Measurements from ENCODE around the gene NRP1.
"Not testable (repeated sequence)": the region's sequence is repeated elsewhere in the genome, so short reads cannot be mapped to it uniquely, and the experiment has no call there.

NRP1 gene

DNA sequence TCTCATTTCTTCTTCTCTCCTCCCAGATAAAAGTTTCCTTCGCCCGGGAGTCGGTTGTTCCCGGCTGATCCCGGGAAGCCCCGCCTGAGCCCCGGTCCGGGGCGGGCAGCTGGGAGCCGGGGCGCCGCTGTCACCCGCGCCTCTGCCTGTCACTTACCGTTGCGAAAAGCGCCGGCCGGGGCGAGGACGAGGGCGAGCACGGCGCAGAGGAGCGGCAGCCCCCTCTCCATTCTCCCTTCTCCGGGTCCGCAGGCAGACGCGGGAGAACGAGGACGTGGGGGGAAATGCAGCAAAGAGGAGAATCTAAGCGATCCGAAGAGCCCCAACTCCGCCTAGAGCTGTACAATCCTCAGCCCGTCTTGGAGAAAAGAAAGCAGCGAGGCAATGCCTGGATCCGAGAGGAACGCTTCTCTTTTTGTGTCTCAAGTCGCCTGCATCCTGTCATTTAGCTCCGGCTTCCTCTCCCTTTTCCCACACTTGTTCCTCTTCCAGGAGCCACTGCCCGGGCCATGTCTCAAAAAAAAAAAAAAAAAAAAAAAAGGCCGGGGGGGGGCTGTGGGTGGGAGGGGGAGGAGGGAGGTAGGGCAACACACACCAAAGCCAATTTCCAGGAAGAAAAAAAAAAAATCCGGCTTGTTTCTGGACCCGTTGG is at the start of gene NRP1:
TSS of gene NRP1 (minus strand) at position 515 of the 652 bp plus-strand sequence. CDS start at position 230, 285 bp downstream.
- no peak for DNase-seq (ENCODE audit: low read depth, low spot score)

DNA sequence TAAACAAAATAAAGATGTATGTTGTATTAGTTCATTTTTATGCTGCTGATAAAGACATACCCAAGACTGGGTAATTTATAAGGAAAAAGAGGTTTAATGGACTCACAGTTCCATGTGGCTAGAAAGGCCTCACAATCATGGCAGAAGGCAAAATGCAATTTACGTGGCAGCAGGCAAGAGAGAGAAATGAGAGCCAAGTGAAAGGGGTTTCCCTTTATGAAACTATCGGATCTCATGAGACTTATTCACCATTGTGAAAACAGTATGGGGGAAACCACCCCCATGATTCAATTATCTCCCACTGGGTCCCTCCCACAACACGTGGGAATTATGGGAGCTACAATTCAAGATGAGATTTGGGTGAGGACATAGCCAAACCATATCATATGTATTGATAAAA is 49.7 kb upstream of the NRP1 start:
- DNase-seq (ENCODE audit: low read depth, low spot score), result not testable (repeated sequence)

DNA sequence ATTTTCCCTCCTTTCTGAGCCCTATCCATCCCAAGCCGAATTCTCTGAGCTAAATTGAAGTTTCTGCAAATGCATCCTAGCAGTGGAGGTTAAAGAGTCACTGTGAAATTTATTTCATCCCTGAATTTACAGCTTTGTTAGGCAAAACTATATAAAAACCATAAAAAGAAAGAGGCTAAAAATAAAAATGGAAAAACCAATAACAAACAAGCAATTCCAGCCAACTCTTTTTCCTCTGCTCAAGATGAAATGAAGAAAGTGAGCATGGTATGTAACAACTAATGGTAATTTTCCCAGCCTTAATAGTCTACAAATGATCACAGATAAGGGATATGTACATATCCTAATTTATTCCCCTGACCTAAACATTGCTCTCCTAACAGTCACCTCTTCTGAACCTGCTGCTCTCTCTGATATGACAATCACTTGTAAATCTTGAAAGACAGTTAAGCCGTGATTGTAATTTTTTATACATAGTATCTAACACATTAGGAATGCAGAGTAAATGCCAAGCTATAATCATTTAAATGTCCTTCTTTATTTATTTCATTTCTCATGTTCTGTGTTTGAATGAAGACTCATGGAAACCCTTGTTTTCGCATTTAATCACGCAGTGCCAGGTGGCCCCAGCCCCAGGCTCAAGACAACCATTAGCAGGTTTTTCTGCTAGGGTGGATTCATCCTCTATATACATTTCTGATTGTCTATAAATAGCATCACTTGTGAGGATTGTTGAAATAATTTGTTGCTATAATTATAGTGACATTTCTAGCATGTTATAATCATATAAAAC is 48.6 kb upstream of the NRP1 start:
- no peak for DNase-seq (ENCODE audit: low read depth, low spot score)

DNA sequence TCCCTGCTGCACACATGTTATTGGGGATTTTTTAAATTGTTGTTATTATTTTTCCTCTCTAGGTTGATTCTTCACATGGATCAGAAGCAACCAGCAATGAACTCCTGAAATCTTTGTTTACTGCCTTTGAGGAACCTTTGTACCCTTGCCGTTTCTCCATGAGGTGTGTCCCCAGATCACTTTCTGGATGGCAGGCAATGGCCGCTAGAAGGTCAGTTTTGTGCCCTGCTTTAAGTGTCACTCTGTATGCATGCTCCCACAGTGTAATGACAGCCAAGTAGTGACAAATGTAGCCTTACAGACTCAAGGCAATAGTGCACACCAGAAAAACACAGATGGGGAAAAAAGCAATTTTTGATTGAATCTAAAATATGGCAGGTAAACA is 47.7 kb upstream of the NRP1 start:
- DNase-seq (ENCODE audit: low read depth, low spot score), result no peak

DNA sequence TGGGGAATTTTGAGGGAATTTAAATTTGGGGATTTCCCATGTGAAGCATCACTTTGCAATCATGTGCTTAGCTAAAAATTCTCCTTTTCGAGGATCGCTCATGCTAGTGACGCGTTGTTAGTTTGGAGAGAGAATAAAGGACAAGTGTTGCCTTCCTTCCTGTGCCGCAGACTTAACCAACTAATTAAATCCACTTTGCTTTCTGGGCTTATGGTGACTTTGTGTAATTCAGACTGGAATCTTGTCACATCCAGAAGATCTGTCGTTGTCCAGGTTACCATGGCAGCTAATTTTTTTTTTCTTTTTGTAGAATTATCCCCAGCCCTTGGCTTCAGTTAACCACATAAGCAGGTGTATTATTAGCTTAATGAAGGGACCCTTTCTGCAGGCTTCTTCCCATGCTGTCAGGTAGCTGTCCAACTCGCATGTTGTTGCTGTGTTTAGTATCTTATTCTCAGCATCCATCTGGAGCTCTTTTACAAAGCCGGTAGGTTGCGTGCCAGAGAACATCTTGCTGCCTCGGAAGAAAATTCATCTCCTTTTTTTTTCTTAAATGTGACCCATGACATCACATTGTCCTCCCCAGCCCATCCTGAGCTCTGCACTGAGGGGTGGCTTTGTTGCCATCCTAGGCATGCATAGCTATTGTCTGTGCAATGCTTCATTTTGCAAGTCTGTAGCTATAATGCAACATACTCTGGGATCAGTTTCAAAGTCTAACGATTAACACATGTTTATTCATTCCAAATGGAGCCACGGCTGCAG is 47.2 kb upstream of the NRP1 start:
- DNase-seq (ENCODE audit: low read depth, low spot score), result no peak

DNA sequence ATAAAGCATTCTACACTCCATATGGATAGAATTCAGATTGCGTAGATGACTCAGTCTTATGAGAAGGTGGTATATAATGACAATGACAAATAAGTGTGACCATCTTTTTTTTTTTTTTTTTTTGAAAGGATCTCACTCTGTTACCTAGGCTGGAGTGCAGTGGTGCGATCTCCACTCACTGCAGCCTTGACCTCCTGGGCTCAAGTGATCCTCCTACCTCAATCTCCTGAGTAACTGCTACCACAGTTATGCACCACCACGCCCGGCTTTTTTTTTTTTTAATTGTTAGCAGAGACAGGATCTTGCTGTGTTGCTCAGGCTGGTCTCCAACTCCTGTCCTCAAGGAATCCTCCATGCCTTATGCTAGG is 43.2 kb upstream of the NRP1 start:
- no peak for DNase-seq (ENCODE audit: low read depth, low spot score)

DNA sequence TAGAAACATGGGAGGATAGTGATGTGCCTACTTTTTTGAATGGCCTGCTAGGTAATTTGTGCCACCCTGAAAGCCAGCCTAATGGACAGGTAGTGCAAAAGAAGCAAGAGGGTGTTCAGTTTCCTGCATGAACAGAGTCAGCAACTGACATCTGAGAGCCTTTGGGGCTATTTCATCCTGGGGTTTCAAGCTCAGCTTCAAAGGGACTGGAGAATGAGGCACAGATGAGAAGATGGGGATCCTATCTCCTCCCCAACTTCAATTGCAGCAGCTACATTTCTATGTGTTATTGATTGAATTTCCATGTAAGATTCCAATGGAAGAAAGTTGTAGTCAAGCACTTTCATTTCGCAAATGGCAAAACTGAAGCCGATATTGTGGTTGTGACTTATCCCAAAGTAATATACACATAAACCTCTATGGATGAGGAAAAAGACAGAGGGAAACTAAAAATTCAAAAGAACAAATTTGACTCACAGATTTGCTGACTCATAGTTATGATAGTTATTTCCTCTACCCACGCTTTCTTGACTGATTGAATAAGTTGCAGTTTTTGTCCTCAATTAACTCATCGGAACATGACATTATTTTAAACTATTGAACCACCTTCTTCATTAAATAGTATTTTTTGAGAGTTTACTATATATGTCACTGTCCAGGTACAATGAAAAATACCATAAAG is 42.6 kb upstream of the NRP1 start:
- no peak for DNase-seq (ENCODE audit: low read depth, low spot score)

DNA sequence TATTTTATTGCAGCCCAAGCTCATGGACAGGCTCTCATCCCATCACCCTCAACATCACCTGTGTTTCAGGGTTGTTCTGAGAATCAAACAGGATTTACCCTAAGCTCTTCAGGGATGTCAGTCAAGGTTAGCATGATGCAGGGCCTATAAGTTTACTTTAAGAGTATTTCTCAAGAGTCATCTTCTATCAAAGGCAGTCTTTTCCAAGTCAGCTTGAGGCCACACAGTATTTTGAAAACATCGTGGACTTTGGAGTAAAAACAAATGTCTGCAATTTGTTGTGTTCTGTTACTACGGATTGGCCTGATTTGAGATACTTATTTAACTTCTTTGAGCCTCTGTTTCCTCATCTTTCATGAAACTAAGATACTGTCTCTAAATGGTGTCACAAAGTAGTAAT is 42.0 kb upstream of the NRP1 start:
- DNase-seq (ENCODE audit: low read depth, low spot score), result no peak

DNA sequence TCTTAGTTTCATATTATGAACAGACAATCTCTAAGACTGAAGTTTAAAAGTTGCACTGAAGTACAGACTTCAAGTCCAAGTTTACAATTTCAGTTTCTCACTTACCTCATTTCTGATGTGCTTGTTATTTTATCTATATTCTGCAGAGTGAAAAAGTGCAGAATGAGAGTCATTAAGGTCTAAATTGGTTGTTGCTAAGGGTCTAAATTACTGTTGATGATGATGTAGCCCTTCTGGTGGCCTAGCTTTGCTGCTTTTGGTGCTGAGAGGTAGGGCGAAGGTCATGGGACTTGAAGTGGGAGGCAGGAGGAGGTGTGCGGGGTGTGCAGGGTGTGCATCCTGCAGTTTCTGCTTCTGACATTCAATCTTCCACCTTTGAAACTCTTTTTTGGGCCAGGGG is 38.8 kb upstream of the NRP1 start:
- DNase-seq (ENCODE audit: low read depth, low spot score), result no peak

DNA sequence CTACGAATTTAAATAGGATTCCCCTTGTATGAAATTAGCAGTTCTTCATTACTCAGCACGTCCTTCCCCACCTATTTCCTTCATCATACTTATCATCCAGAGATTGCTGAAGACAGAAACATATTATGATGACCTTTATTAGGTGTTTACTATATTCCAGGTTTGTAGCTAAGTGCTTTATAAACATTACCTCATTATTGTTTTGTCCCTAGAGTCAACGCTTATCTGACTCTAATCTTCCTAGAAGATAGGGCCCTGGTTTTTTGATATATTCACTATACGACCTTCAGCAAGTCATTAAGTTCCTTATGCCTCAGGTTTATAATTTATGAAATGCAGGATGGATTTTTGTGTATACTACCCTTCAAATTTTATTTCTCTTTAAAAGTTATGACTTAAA is 36.8 kb upstream of the NRP1 start:
- DNase-seq (ENCODE audit: low read depth, low spot score), result no peak

DNA sequence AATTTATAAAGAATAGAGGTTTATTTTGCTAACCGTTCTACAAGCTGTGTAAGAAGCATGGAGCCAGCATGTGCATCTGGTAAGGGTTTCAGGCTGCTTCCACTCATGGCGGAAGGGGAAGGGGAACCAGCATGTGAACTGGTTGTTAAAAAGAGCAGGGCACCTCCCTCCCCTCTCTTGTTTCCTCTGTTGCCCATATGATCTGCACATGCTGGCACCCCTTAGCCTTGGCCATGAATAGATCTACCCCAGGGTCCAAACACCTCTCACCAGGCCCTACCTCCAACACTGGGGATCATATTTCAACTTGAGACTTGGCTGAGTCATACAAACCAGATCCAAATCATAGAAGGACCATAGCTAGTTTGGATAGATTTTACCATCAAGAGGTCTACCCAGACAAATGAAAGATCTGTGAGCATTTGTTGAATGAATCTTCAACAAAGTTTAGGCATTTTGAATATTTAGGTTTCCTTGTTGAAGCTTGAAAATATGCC is 36.0 kb upstream of the NRP1 start:
- DNase-seq (ENCODE audit: low read depth, low spot score), result no peak

DNA sequence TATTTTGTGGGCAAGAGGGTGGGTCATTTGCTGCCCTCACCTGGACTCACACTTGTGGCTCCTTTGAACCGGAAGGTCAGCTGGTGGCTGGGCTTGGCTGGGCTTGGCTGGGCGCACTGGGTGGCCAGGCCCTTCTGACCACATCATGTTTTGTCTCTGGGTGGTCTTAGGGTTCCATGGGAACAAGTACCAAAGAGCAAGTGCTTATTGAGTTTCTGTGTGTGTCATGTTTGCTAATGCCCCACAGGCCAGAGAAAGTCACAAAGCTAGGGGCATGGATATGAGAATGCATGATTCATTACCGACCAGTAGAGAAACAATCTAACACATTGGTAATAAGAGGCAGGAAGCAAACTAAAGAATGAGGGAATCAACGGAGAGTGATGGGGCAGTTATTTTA is 33.6 kb upstream of the NRP1 start:
- DNase-seq (ENCODE audit: low read depth, low spot score), result no peak

DNA sequence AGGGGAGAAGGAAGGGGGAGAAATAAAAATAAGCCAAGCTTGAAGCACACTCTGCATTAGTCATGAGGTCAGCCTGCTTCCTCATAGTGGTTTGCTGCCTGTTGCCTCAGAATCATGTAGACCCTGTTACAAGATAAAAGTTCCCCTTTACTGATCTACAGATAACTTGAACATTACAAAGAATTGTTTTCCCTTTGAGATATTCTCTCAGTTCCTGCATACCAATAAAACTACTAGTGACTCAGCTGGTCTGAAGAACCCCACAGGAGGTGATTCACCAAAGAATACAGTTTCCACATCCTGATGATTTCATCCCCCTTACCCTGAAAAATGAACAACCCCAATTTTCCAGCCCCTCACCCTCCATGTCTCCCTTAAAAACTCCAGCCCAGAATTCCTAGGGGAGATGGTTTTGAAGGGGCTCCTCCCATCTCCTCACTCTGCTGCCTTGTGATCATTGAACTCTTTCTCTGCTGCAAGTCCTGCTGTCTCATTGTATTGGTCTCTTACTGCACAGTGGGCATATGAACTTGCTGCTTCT is 31.5 kb upstream of the NRP1 start:
- no peak for DNase-seq (ENCODE audit: low read depth, low spot score)

DNA sequence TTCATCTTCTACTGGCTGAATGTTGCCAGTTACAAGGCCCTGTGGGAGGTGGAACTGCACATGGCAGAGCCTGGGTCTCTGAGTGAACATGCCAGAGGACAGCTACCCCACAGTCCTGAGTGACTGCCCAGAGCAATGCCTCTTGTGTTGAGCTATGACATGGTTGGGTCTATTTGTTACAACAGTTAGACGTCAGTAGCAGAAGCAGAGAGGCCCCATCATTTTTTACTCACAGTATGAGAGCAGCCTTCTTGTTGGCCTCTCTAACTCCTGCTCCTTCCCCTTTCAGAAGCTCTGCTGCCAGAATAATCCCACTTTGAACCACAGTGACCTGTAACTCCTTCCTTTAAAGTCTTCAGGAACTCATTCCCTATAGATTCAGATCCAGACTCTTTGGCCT is 30.8 kb upstream of the NRP1 start:
- DNase-seq (ENCODE audit: low read depth, low spot score), result no peak

DNA sequence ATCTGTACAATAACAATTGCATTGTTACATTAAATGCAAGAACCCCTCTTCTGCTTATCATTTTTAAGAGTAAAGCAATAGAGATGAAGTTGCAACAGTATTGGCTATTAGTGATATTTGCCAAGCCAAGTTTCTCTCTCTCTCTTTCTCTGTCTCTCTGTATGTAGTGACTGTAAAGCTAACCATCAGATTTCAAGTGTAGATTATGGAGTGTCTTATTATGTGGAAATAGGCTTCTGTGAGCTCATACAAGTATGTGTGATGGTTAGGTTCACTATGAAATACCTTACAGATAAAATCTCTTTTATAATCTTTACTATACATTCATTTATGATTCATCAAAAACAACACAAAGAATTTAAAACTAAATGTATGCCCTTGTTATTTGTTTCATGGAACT is 28.6 kb upstream of the NRP1 start:
- no peak for DNase-seq (ENCODE audit: low read depth, low spot score)

DNA sequence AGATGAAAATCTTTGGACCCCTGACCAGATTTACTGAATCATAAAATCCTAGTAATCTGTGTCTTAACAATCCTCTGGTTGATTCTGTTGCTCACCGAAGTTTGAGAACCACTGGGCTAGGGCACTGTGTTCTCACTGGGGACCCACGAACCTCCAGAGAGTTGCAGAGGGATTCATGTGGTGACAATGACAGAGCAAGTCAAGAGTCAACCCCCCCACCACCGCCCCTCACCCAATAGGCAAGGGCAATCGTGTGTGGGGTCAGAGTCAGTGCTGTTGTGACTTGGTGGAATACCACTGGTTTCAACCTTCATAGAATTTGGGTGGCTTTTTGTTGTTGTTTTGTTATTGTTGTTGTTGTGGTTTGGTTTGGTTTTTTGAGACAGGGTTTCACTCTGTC is 23.5 kb upstream of the NRP1 start:
- no peak for DNase-seq (ENCODE audit: low read depth, low spot score)

DNA sequence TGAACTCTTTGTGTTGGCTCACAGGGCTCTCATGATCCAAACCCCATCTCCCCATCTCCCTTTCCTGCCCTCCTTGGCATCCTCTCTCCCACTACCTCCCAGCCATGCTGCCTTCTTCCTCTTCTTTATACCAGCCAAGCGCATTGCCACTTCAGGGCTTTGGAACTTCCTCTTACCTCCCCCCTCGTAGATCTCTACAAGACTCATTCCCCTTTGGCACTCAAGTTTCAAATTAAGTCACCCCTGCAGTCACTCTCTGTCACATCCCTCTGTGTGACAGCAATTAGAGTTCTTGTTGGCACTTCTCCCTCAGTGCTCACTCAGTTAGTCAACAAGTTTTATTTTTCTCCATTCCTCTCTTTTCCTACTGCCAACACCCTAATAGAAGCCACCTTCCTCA is 20.8 kb upstream of the NRP1 start:
- no peak for DNase-seq (ENCODE audit: low read depth, low spot score)

DNA sequence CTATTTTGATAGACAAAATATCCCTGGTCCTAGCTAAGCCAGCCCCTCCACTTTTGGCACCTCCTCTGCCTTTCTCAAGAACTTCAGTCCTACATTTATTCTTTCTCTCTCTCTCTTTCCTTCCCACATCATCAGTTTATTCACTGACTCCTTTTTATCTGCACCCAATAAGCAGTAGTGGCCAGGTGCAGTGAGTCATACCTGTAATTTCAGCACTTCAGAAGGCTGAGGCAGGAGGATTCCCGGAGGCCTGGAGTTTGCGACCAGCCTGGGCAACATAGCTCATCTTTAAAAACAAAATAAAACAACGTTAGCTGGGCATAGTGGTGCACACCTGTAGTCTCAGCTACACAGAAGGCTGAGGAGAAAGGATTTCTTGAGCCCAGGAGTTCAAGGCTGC is 19.4 kb upstream of the NRP1 start:
- DNase-seq (ENCODE audit: low read depth, low spot score), result no peak

DNA sequence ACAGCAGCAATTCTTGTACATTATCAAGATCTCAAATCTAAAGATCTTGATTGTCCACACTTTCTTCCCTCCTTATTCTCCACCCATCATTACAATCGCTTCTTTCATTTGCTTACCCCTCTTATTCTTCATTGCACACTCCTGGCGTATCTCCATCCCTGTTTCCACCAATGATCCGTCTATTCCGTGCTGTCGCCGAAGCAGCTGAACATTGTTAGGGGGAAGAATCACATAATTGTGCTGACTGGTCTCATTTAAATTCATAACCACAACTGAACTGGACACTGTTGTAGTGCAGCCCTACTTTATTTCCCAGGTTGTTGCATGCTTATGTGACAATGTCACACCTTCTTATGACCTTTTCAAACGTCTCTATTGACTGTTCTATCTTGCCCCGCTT is 18.9 kb upstream of the NRP1 start:
- DNase-seq (ENCODE audit: low read depth, low spot score), result no peak

DNA sequence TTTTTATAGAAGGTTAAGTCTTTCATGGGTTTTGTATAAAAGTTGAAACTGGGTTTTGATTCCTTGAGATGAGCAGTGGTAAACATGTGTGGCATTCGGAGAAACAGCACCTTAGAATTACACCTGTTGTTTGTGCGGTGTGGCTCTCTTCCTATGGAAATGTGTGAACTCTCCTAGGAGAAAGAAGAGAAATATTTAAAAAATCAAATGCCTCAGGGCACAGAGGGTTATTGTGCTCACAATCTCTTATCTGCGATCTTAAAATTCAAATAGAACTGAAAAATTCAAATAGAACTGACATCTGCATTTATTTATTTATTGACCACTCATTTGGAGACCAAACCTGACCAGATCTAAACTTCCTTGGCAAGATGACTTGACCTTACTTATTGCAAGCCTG is 18.1 kb upstream of the NRP1 start:
- no peak for DNase-seq (ENCODE audit: low read depth, low spot score)

DNA sequence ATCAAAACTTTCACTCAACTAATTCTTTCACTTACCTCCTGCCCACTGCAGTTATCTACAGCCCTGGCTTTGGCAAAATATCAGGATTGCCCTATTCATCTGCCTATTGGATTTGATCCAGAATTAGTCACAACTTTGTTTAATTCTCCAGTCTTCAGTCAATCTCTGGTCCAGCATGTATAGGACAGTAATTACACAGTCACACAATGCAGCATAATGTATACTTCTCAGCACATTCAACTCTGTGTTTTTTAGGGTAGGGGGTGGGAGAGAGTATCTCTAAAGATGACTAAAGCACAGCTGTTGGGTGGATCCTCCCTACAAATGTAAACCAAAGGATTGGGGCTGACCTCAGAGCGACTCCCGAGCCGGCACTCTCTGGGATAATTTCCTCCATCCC is 17.7 kb upstream of the NRP1 start:
- no peak for DNase-seq (ENCODE audit: low read depth, low spot score)

DNA sequence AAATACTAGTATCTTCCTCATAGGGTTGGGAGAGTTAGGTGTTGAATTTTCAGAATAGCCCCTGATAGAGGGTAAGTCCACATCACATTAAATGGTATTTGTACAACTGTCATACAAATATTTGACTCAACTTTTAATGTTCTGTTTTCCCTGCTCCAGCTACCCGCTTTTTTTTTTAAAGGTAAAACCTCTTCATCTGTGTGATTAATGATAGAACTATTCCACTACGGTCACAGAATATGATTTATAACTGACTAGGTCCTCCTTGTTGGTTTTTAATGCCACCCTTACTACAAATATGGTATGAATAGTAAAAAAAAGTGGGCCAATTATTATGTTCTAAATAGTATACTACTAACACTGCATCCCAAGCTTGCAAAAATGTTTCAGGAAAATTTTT is 15.6 kb upstream of the NRP1 start:
- DNase-seq (ENCODE audit: low read depth, low spot score), result no peak
